Transverse colon (tissue), 3 donors: ENCODE results near the gene MTG2.

Source experiments
- EP300 ChIP-seq: sonication (generic); formaldehyde crosslinking; IDR thresholded peaks from one replicate; pipeline ENCODE4 v1.6.1; 2017; ENCODE audit warnings: antibody characterized with exemption, low read depth
- TF ChIP-seq, protein P1 (sequence below), 5 experiments: fragments of 200-600 bp in 3 of 5; fragments of 450-650 bp in 2 of 5; sonication (generic) in 3 of 5; IDR thresholded peaks; 1 replicate in 2 of 5; 2 replicates in 3 of 5; pipeline ENCODE4 v1.5.1; 2016 to 2017; ENCODE audit warnings: antibody characterized with exemption in 5 of 5, inconsistent platforms in 3 of 5, mild to moderate bottlenecking in 2 of 5, moderate library complexity in 1 of 5

DNA sequence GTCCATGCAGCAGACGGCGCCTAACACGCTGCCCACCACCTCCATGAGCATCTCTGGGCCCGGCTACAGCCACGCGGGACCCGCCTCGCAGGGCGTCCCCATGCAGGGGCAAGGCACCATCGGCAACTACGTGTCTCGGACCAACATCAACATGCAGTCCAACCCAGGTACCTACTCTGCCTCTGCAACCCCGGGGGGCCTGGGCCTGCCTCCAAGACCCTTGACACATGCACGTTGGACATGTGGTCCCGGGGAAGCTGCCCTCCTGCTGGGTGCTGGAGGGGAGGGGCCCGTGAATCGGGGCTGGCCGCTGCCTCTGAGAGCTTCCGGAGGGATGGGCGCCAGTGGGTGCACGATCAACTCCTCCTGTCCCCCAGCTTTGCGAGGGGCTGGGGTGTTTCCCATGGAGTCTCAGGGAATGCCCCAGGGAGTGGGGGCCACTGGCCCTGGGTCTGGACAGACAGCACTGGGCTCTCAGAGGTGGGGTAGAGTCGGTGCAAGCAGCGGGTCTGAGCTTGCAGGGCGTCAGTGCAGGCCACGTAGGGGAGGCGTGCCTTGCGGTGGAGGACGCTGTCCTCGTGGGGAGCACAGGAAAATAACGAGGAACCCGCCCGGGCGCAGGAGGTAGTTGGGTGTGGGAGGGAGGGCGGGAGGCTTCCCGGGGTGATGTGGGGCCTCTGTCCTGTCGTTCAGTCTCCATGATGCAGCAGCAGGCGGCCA, 19.9 kb upstream of the MTG2 start:
- TF ChIP-seq, protein P1, sequence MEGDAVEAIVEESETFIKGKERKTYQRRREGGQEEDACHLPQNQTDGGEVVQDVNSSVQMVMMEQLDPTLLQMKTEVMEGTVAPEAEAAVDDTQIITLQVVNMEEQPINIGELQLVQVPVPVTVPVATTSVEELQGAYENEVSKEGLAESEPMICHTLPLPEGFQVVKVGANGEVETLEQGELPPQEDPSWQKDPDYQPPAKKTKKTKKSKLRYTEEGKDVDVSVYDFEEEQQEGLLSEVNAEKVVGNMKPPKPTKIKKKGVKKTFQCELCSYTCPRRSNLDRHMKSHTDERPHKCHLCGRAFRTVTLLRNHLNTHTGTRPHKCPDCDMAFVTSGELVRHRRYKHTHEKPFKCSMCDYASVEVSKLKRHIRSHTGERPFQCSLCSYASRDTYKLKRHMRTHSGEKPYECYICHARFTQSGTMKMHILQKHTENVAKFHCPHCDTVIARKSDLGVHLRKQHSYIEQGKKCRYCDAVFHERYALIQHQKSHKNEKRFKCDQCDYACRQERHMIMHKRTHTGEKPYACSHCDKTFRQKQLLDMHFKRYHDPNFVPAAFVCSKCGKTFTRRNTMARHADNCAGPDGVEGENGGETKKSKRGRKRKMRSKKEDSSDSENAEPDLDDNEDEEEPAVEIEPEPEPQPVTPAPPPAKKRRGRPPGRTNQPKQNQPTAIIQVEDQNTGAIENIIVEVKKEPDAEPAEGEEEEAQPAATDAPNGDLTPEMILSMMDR (IDR thresholded peaks at IDR 0.05), result no peak
- TF ChIP-seq EP300, result no peak
